ENCODE results near the gene HOXB5.

Gene HOXB5

GRCh38 chr17:48584223-48584741 lies 9.3 kb downstream of the HOXB5 start:
- Histone ChIP-seq H3K9me3 (ENCODE audit: control insufficient read depth, insufficient read depth, low read length) (no peaks in the 10 kb centered on the region), H3K4me2 (ENCODE audit: low read length) (no peak overlapping the region), H3K4me3 (ENCODE audit: low read length) (no peak overlapping the region), H3K9me2 (replicated peaks; ENCODE audit: control insufficient read depth, low read length) (no peaks in the 10 kb centered on the region), H3K79me2 (ENCODE audit: control insufficient read depth, low read length) (no peaks in the 10 kb centered on the region), H4K20me1 (ENCODE audit: control insufficient read depth, insufficient read depth, low read depth, low read length) (peaks cover 7% of the 10 kb centered on the region; the same call in 1 of the 2 replicates), H3K27me3 (ENCODE audit: control insufficient read depth, low read length) (peaks cover 95% of the 10 kb centered on the region), H3F3A (ENCODE audit: control insufficient read depth, insufficient read depth) (peaks cover 9% of the 10 kb centered on the region; the same call in 1 of the 2 replicates), H3K4me1 (ENCODE audit: control insufficient read depth, low read length) (peaks cover 29% of the 10 kb centered on the region), H3K36me3 (ENCODE audit: control insufficient read depth, low read length) (no peaks in the 10 kb centered on the region), H3K27ac (ENCODE audit: low read depth, low read length) (no peak overlapping the region)
- no peak for TF ChIP-seq EZH2phosphoT487 (IDR thresholded peaks at IDR 0.05; ENCODE audit: borderline replicate concordance, low read length)

- Histone ChIP-seq H3K36me3 (ENCODE audit: control insufficient read depth, low read length) (no peaks in the 10 kb centered on the region), H3K4me3 (ENCODE audit: low read length) (no peak overlapping the region), H3K27me3 (ENCODE audit: control insufficient read depth, low read length) (peaks cover 94% of the 10 kb centered on the region), H3F3A (ENCODE audit: control insufficient read depth, insufficient read depth) (peaks cover 9% of the 10 kb centered on the region; the same call in 1 of the 2 replicates), H3K9me2 (replicated peaks; ENCODE audit: control insufficient read depth, low read length) (no peaks in the 10 kb centered on the region), H4K20me1 (ENCODE audit: control insufficient read depth, insufficient read depth, low read depth, low read length) (peaks cover 7% of the 10 kb centered on the region; the same call in 1 of the 2 replicates), H3K4me2 (ENCODE audit: low read length) (no peak overlapping the region), H3K79me2 (ENCODE audit: control insufficient read depth, low read length) (no peaks in the 10 kb centered on the region), H3K9me3 (ENCODE audit: control insufficient read depth, insufficient read depth, low read length) (no peaks in the 10 kb centered on the region), H3K4me1 (ENCODE audit: control insufficient read depth, low read length) (peaks cover 34% of the 10 kb centered on the region), H3K27ac (ENCODE audit: low read depth, low read length) (no peak overlapping the region)
- no peak for TF ChIP-seq CTCF (IDR thresholded peaks at IDR 0.05; ENCODE audit: low read depth, low read length, poor library complexity, severe bottlenecking)
- no peak for TF ChIP-seq EZH2phosphoT487 (IDR thresholded peaks at IDR 0.05; ENCODE audit: borderline replicate concordance, low read length)
Measured at GRCh38 chr17:48583708-48584222, 9.8 kb downstream of the HOXB5 start.

GRCh38 chr17:48582750-48583069 lies 10.9 kb downstream of the HOXB5 start:
- peaks cover 83% of the 10 kb centered on the region for H3K27me3 ChIP-seq (ENCODE audit: control insufficient read depth, low read length)

More at GRCh38 chr17:48582750-48583069, 10.9 kb downstream of the HOXB5 start:
- Histone ChIP-seq H4K20me1 (ENCODE audit: control insufficient read depth, insufficient read depth, low read depth, low read length) (peaks cover 7% of the 10 kb centered on the region; the same call in 1 of the 2 replicates), H3K36me3 (ENCODE audit: control insufficient read depth, low read length) (no peaks in the 10 kb centered on the region), H3K4me1 (ENCODE audit: control insufficient read depth, low read length) (peaks cover 34% of the 10 kb centered on the region), H3K9me3 (ENCODE audit: control insufficient read depth, insufficient read depth, low read length) (no peaks in the 10 kb centered on the region), H3K9me2 (replicated peaks; ENCODE audit: control insufficient read depth, low read length) (no peaks in the 10 kb centered on the region), H3K4me3 (ENCODE audit: low read length) (no peak overlapping the region), H3K27ac (ENCODE audit: low read depth, low read length) (no peak overlapping the region), H3K79me2 (ENCODE audit: control insufficient read depth, low read length) (peaks cover under 1% of the 10 kb centered on the region), H3K4me2 (ENCODE audit: low read length) (no peak overlapping the region), H3F3A (ENCODE audit: control insufficient read depth, insufficient read depth) (peaks cover 9% of the 10 kb centered on the region; the same call in 1 of the 2 replicates)
- no peak for TF ChIP-seq CTCF (IDR thresholded peaks at IDR 0.05; ENCODE audit: low read depth, low read length, poor library complexity, severe bottlenecking)
- no peak for TF ChIP-seq EZH2phosphoT487 (IDR thresholded peaks at IDR 0.05; ENCODE audit: borderline replicate concordance, low read length)
